Lung (tissue), 12 donors: ENCODE data around the gene HOMER2. TPM values are rescaled to one million over a fixed set of nuclear protein-coding genes. Genes with fewer than 3 reads are reported as not detected.
A peak's percentile ranks its signal among the peaks of the same experiment; 100 is the strongest.

Experiments used
- ATAC-seq: fragments of 200-7000 bp; cut with Tn5 transposase; one replicate; pipeline ENCODE4 v1.9.1; 2020; ENCODE audit warnings: moderate number of reproducible peaks; ENCODE audit not compliant: insufficient read depth, low FRiP score
- DNase-seq, 3 donors: peaks; one replicate each; pipeline ENCODE4 v3.0.0-alpha.2; 2013 to 2017
- H3K27ac ChIP-seq, 2 donors: one replicate each; pipeline ENCODE4 v1.5.1; 2013; ENCODE audit warnings: mild to moderate bottlenecking in 2 of 2, moderate library complexity in 2 of 2, control low read depth in 1 of 2, inconsistent platforms in 1 of 2, low read depth in 1 of 2, low read length in 1 of 2
- H3K27me3 ChIP-seq, 3 donors: one replicate each; pipeline ENCODE4 v1.5.1; 2013; ENCODE audit warnings: low read length in 2 of 3; ENCODE audit not compliant: control insufficient read depth in 3 of 3, insufficient read depth in 3 of 3
- H3K36me3 ChIP-seq, 4 donors: one replicate each; pipeline ENCODE4 v1.5.1; 2013; ENCODE audit warnings: low read length in 4 of 4, mild to moderate bottlenecking in 1 of 4, moderate library complexity in 1 of 4; ENCODE audit not compliant: control insufficient read depth in 4 of 4, insufficient read depth in 4 of 4
- H3K4me1 ChIP-seq, 5 donors: one replicate each; pipeline ENCODE4 v1.5.1; 2013; ENCODE audit warnings: low read length in 5 of 5, mild to moderate bottlenecking in 2 of 5, moderate library complexity in 1 of 5; ENCODE audit not compliant: control insufficient read depth in 5 of 5, insufficient read depth in 5 of 5
- H3K4me3 ChIP-seq: one replicate; pipeline ENCODE4 v1.5.1; 2013; ENCODE audit warnings: mild to moderate bottlenecking, control low read depth, moderate library complexity
- H3K9ac ChIP-seq, 2 donors: one replicate each; pipeline ENCODE4 v1.5.1; 2013; ENCODE audit warnings: low read length in 2 of 2, control low read depth in 1 of 2; ENCODE audit not compliant: insufficient read depth in 1 of 2
- H3K9me3 ChIP-seq, 4 donors: one replicate each; pipeline ENCODE4 v1.5.1; 2013; ENCODE audit warnings: low read length in 3 of 4, mild to moderate bottlenecking in 1 of 4, moderate library complexity in 1 of 4; ENCODE audit not compliant: control insufficient read depth in 4 of 4, insufficient read depth in 3 of 4
- WGBS, 2 donors: extraction: QIAGEN DNeasy Blood & Tissue Kit; methylation state at CpG; one replicate each; pipeline ENCODE4 v1.1.7; 2013; 5-methylcytosine and 5-hydroxymethylcytosine counted together
- polyA plus RNA-seq, 2 donors: library from polyadenylated mRNA; stranded (reverse); fragments of 200-250 nt; gene quantifications; one replicate each; pipeline ENCODE4 v1.2.1, GENCODE V29; 2013
- total RNA-seq, 2 donors: library from RNA; depleted of rRNA in 1 of 2; stranded (reverse); fragments of >200 nt in 1 of 2; gene quantifications; one replicate each; pipeline ENCODE4 v1.2.1, GENCODE V29; 2014 to 2021
- TF ChIP-seq, protein P1 (sequence below): IDR thresholded peaks from 2 replicates; pipeline ENCODE4 v1.5.1; 2012; ENCODE audit warnings: mild to moderate bottlenecking; ENCODE audit errors: control extremely low read depth, extremely low read depth
- donor health status: control.
- donor health status: control.
- donor health status: Bipolar disorder and iron deficiency.
- donor health status: healthy.
- donor health status: DM: yes; HTN: yes; CAD: no.

HOMER2 gene
- total and polyA plus RNA-seq, 4 donors: 7.5 to 18.1 (median 11.6) TPM

DNA sequence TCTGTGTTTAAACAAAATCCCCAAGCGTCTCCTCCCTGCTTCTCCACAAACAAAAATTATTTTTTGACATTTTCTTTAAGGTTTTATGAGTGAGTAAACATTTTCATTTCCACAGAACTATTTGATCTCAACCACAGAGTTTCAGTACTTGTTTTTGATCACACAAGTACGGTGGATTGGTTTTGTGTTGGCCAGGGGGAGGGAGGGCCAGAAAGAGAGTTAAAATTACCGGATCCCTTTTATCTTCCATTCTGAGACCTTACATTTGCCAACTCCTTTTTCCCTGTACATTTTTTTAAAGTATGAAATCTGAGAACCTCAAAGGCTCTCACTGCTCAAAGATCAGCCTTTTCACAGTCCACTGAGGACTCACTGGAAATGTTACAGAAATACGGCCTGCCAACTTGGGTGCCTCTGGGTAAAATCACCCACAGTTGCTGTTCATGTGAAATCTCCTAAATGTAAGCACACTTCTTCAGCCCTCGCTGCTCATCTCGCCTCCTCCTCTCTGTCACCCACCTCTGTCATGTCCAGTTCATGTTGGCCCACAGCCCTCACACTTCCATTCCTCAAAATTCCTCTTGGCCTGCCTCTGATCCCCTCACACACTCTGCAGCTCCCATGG lies 1.7 kb downstream of the HOMER2 start:
- ATAC-seq: no peak

DNA sequence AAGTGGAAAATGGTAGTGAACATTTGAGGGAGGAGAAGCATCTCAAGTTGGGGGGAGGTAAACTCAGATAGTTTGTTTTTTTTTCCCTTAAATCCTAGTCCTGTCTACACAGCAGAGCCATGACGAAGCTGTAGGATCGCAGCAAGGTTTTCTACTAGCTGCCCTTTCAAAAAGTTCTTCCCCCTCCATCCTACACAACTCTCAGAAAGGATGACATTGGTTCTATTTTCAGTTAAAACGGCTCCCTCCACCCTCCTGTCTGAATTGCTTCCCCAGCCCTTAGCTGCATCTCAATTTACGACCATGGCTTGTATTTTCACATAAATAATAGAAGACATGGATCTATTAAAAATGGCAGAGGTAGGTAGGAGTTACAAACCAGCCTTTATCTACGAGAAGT lies 2.2 kb downstream of the HOMER2 start:
- peaks cover 0 to 2% (median 0%) of the 10 kb centered on the region in 4 donors for H3K9me3 ChIP-seq
- DNase-seq: no peak
- H3K27ac ChIP-seq: no peak overlapping the region
- no peak for ATAC-seq
- peaks cover 0 to 21% (median 0%) of the 10 kb centered on the region in 3 donors for H3K27me3 ChIP-seq
- TF ChIP-seq, protein P1, sequence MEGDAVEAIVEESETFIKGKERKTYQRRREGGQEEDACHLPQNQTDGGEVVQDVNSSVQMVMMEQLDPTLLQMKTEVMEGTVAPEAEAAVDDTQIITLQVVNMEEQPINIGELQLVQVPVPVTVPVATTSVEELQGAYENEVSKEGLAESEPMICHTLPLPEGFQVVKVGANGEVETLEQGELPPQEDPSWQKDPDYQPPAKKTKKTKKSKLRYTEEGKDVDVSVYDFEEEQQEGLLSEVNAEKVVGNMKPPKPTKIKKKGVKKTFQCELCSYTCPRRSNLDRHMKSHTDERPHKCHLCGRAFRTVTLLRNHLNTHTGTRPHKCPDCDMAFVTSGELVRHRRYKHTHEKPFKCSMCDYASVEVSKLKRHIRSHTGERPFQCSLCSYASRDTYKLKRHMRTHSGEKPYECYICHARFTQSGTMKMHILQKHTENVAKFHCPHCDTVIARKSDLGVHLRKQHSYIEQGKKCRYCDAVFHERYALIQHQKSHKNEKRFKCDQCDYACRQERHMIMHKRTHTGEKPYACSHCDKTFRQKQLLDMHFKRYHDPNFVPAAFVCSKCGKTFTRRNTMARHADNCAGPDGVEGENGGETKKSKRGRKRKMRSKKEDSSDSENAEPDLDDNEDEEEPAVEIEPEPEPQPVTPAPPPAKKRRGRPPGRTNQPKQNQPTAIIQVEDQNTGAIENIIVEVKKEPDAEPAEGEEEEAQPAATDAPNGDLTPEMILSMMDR: no peak
- 70 to 83% methylated on average over 5 of the region's 5 CpGs for WGBS, 2 donors
- H3K4me1 ChIP-seq: peaks cover 0 to 12% (median 0%) of the 10 kb centered on the region in 5 donors
- H3K36me3 ChIP-seq: no peaks in the 10 kb centered on the region
- H3K9ac ChIP-seq: no peak overlapping the region
- H3K4me3 ChIP-seq: no peak overlapping the region

More for the DNA sequence above, 1.7 kb downstream of the HOMER2 start:
- Histone ChIP-seq H3K9ac (no peak overlapping the region), H3K36me3 (no peaks in the 10 kb centered on the region), H3K27ac (peak overlapping the region in 1 of 2 donors; percentile 11), H3K27me3 (peaks cover 0 to 21% (median 0%) of the 10 kb centered on the region in 3 donors), H3K9me3 (peaks cover 0 to 2% (median 0%) of the 10 kb centered on the region in 4 donors), H3K4me1 (peaks cover 0 to 12% (median 0%) of the 10 kb centered on the region in 5 donors), H3K4me3 (no peak overlapping the region)
- TF ChIP-seq, protein P1: no peak
- DNase-seq: peak in 2 of 3 donors; percentile 25 to 45
- 53 to 66% methylated on average over 6 of the region's 6 CpGs for WGBS, 2 donors

DNA sequence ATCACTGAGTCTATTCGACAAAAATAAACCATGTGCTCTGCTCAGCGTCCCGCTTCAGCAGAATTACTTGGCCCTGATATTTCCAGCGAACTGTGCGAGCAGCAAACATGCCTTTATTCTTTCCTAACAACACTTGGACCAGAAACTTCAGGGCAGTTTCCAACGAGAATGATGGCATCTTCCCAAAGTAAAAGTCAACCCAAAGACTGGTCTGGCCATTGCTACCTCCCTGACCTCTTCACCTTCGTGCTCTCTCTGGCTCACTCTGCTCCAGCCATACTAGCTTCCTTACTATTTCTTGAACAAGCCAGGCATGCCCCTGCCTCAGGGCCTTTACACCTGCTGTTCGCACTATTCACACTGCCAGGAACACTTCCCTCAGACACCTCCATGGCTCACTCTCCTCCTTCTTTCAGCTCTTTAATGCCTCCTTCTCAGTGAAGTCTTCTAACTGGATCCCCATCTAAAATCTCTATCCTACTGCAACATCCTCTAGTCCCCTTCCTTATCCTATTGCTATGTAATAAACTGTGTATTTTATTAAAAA lies 6.3 kb downstream of the HOMER2 start:
- Histone ChIP-seq H3K27me3 (peaks cover 0 to 16% (median 0%) of the 10 kb centered on the region in 3 donors), H3K4me3 (no peak overlapping the region), H3K27ac (no peak overlapping the region), H3K4me1 (peaks cover 0 to 7% (median 3%) of the 10 kb centered on the region in 5 donors), H3K9ac (no peak overlapping the region), H3K36me3 (no peaks in the 10 kb centered on the region), H3K9me3 (peaks cover 0 to 2% (median 0%) of the 10 kb centered on the region in 4 donors)
- TF ChIP-seq, protein P1: no peak
- DNase-seq (no peak), ATAC-seq (no peak)
- 89 to 91% methylated on average over 8 of the region's 8 CpGs for WGBS, 2 donors
